ENCODE data around the gene IFI35.

GRCh38 chr17:43039646-43040045, 33.1 kb downstream of the IFI35 start:
- TF ChIP-seq, protein P1, sequence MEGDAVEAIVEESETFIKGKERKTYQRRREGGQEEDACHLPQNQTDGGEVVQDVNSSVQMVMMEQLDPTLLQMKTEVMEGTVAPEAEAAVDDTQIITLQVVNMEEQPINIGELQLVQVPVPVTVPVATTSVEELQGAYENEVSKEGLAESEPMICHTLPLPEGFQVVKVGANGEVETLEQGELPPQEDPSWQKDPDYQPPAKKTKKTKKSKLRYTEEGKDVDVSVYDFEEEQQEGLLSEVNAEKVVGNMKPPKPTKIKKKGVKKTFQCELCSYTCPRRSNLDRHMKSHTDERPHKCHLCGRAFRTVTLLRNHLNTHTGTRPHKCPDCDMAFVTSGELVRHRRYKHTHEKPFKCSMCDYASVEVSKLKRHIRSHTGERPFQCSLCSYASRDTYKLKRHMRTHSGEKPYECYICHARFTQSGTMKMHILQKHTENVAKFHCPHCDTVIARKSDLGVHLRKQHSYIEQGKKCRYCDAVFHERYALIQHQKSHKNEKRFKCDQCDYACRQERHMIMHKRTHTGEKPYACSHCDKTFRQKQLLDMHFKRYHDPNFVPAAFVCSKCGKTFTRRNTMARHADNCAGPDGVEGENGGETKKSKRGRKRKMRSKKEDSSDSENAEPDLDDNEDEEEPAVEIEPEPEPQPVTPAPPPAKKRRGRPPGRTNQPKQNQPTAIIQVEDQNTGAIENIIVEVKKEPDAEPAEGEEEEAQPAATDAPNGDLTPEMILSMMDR (conservative IDR thresholded peaks at IDR 0.05; ENCODE audit: low read length) = no peak
- no peak for TF ChIP-seq EZH2phosphoT487 (IDR thresholded peaks at IDR 0.05; ENCODE audit: borderline replicate concordance, low read depth, low read length)
